Loucy (cell line): ENCODE measurements around the gene ALOX15.
"Not testable (repeated sequence)": the region's sequence is repeated elsewhere in the genome, so short reads cannot be mapped to it uniquely, and the experiment has no call there.

Experiments used
- H2AFZ ChIP-seq: fragments of 200-600 bp; sonication (generic); 2 replicates; pipeline ENCODE4 v1.6.0; 2016; ENCODE audit warnings: antibody characterized with exemption, mild to moderate bottlenecking, low read length, moderate library complexity
- H3F3A ChIP-seq: fragments of 200-600 bp; 2 replicates; pipeline ENCODE4 v1.6.0; 2016; ENCODE audit warnings: antibody characterized with exemption, low read depth, mild to moderate bottlenecking
- H3K27me3 ChIP-seq: fragments of 200-600 bp; sonication (generic); 2 replicates; pipeline ENCODE4 v1.6.1; 2014; ENCODE audit warnings: low read length, mild to moderate bottlenecking; ENCODE audit not compliant: insufficient read depth, poor library complexity, severe bottlenecking
- H3K36me3 ChIP-seq: fragments of 200-600 bp; sonication (generic); 2 replicates; pipeline ENCODE4 v1.6.1; 2016; ENCODE audit warnings: low read length; ENCODE audit not compliant: insufficient read depth
- H3K4me1 ChIP-seq: fragments of 200-600 bp; sonication (generic); 2 replicates; pipeline ENCODE4 v1.5.1; 2014; ENCODE audit warnings: low read length, mild to moderate bottlenecking; ENCODE audit not compliant: insufficient read depth, poor library complexity, severe bottlenecking
- H3K4me2 ChIP-seq: fragments of 200-600 bp; sonication (generic); 2 replicates; pipeline ENCODE4 v1.6.0; 2014; ENCODE audit warnings: antibody characterized with exemption, low read length, low read depth, mild to moderate bottlenecking; ENCODE audit not compliant: poor library complexity, severe bottlenecking
- H3K4me3 ChIP-seq: fragments of 200-600 bp; sonication (generic); 2 replicates; pipeline ENCODE4 v1.5.1; 2014; ENCODE audit warnings: low read length, mild to moderate bottlenecking, mixed read lengths; ENCODE audit not compliant: poor library complexity, severe bottlenecking
- H3K79me2 ChIP-seq: fragments of 200-600 bp; sonication (generic); 2 replicates; pipeline ENCODE4 v1.6.1; 2014; ENCODE audit warnings: low read length; ENCODE audit not compliant: insufficient read depth
- H3K9ac ChIP-seq: fragments of 200-600 bp; sonication (generic); 2 replicates; pipeline ENCODE4 v1.6.0; 2014; ENCODE audit warnings: mild to moderate bottlenecking, low read depth, low read length, moderate library complexity; ENCODE audit not compliant: poor library complexity, severe bottlenecking
- H3K9me2 ChIP-seq: fragments of 200-600 bp; sonication (generic); replicated peaks from 2 replicates; pipeline ENCODE4 v1.6.1; 2016; ENCODE audit warnings: low read depth, low read length, mixed read lengths
- H3K9me3 ChIP-seq: fragments of 200-600 bp; sonication (generic); 2 replicates; pipeline ENCODE4 v1.6.1; 2014; ENCODE audit warnings: mild to moderate bottlenecking, antibody characterized with exemption, low read length, low read depth; ENCODE audit not compliant: insufficient read depth
- H4K20me1 ChIP-seq: fragments of 200-600 bp; sonication (generic); 2 replicates; pipeline ENCODE4 v1.6.0; 2014; ENCODE audit warnings: antibody characterized with exemption, low read length, mild to moderate bottlenecking; ENCODE audit not compliant: insufficient read depth, poor library complexity, severe bottlenecking
- CTCF ChIP-seq: fragments of 200-600 bp; sonication (generic); conservative IDR thresholded peaks from 2 replicates; pipeline ENCODE4 v1.5.1; 2014; ENCODE audit warnings: mild to moderate bottlenecking, antibody characterized with exemption, low read length
- EZH2phosphoT487 ChIP-seq: fragments of 200-600 bp; IDR thresholded peaks from 2 replicates; pipeline ENCODE4 v1.6.1; 2018; ENCODE audit warnings: antibody characterized with exemption, mild to moderate bottlenecking, moderate library complexity, borderline replicate concordance

The ALOX15 gene

DNA sequence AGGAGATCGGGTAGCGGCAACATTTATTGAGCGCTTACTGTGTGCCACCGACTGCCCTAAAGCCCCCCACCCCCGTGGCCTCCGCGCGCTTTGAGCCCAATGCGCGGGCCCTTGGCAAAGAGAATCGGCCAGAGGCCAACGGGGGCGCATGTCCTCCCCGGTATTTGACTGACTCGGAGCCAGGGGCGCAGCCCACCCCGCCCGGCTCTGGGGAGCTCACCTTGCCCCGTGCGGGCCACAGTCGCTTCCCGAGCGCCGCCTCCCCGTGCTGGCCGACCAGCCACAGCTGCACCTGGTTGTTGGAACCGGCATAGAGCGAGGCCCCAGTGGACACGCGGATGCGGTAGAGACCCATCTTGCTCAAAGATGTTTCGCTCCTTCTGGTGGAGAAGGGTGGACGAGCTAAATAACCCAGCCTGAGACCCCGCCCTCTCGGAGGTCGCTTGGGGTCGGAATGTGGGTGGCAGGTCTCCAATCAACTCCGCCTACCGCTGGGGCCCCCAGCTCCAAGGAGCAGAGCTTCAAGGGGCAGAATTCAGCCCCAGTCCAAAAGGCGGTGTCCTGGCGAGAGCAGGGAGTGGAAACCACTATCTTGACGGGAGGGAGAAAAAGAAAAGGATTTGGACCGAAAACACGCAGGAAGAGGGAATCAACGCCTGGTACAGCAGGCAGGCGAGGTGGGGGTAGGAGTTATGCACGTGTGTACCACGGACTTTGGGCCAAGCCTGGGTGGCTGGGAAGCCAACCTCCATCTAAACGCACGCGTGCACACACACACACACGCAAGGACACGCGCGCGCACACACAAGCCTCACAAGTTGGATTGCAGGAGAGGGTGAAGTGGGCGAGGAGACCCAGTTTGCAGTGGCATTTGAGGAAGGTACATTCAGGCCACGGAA lies at the start of gene ALOX15:
ALOX15 (minus strand) TSS at position 382 of the 899 bp plus-strand sequence; CDS start at position 355, 27 bp downstream.
- Histone ChIP-seq H3K79me2 (no peaks in the 10 kb centered on the region), H3K4me1 (no peaks in the 10 kb centered on the region), H4K20me1 (no peaks in the 10 kb centered on the region), H3F3A (no peaks in the 10 kb centered on the region), H3K9me2 (no peaks in the 10 kb centered on the region), H3K4me2 (no peak within 1 kb of the TSS), H2AFZ (no peak within 1 kb of the TSS), H3K9ac (no peak within 1 kb of the TSS), H3K27me3 (no peaks in the 10 kb centered on the region), H3K4me3 (no peak within 1 kb of the TSS), H3K9me3 (no peaks in the 10 kb centered on the region), H3K36me3 (no peaks in the 10 kb centered on the region)
- TF ChIP-seq CTCF = no peak
- no peak for TF ChIP-seq EZH2phosphoT487

- Histone ChIP-seq H3K36me3 (peaks cover 45% of the 10 kb centered on the region; the same call in 1 of the 2 replicates), H3K79me2 (peaks cover 46% of the 10 kb centered on the region), H3K9me2 (no peaks in the 10 kb centered on the region), H3K9ac (no peak overlapping the region), H4K20me1 (peaks cover 5% of the 10 kb centered on the region), H3K4me1 (no peaks in the 10 kb centered on the region), H3F3A (no peaks in the 10 kb centered on the region), H3K4me2 (no peak overlapping the region), H3K4me3 (no peak overlapping the region), H3K9me3 (no peaks in the 10 kb centered on the region), H3K27me3 (no peaks in the 10 kb centered on the region), H2AFZ (no peak overlapping the region)
- TF ChIP-seq EZH2phosphoT487 (no peak), CTCF (no peak)
Observed at GRCh38 chr17:4690745-4691144, 49.3 kb upstream of the ALOX15 start.

GRCh38 chr17:4689872-4690271 lies 48.4 kb upstream of the ALOX15 start:
- not testable (repeated sequence) for H3K27me3 ChIP-seq, H3K4me3 ChIP-seq, H3K9me3 ChIP-seq, H3K9ac ChIP-seq, H3K4me2 ChIP-seq, H3F3A ChIP-seq, H4K20me1 ChIP-seq, H3K4me1 ChIP-seq, H2AFZ ChIP-seq, H3K9me2 ChIP-seq
- H3K36me3 ChIP-seq = peaks cover 51% of the 10 kb centered on the region; the same call in 1 of the 2 replicates
- H3K79me2 ChIP-seq = peaks cover 45% of the 10 kb centered on the region

- not testable (repeated sequence) for H4K20me1 ChIP-seq, H3K9me2 ChIP-seq, H3K9me3 ChIP-seq, H2AFZ ChIP-seq, H3F3A ChIP-seq, H3K9ac ChIP-seq, H3K4me2 ChIP-seq, H3K4me1 ChIP-seq, H3K4me3 ChIP-seq, H3K27me3 ChIP-seq
- H3K79me2 ChIP-seq = peaks cover 12% of the 10 kb centered on the region; the same call in 1 of the 2 replicates
- H3K36me3 ChIP-seq = peaks cover 79% of the 10 kb centered on the region
Observed at GRCh38 chr17:4683739-4684138, 42.3 kb upstream of the ALOX15 start.
